Astrocyte (in vitro differentiated cells and primary cell): ENCODE measurements around the gene CCDC169. TPM values are rescaled to one million over a fixed set of nuclear protein-coding genes. Genes with fewer than 3 reads are reported as not detected.

Source experiments
- DNase-seq: peaks from one replicate; pipeline ENCODE4 v3.0.0-alpha.2; 2010; ENCODE audit warnings: low read depth
- FAIRE-seq: peaks from 2 replicates; lab custom pipeline; 2011; peaks lifted over from hg19 to GRCh38; lab: Jason Lieb, UNC
- H2AFZ ChIP-seq: 2 replicates; pipeline ENCODE4 v1.6.0; 2012; ENCODE audit warnings: low read depth, low read length, inconsistent platforms
- H3K27ac ChIP-seq: 2 replicates; pipeline ENCODE4 v1.5.1; 2011; ENCODE audit warnings: low read depth, low read length, inconsistent platforms
- H3K27me3 ChIP-seq: 2 replicates; pipeline ENCODE4 v1.6.0; 2011; ENCODE audit warnings: low read length, inconsistent platforms; ENCODE audit not compliant: insufficient read depth
- H3K36me3 ChIP-seq: 2 replicates; pipeline ENCODE4 v1.5.1; 2011; ENCODE audit warnings: low read length, inconsistent platforms; ENCODE audit not compliant: insufficient read depth
- H3K4me1 ChIP-seq: 2 replicates; pipeline ENCODE4 v1.5.1; 2011; ENCODE audit warnings: low read length, inconsistent platforms; ENCODE audit not compliant: insufficient read depth
- H3K4me2 ChIP-seq: 2 replicates; pipeline ENCODE4 v1.6.0; 2012; ENCODE audit warnings: low read length, inconsistent platforms
- H3K4me3 ChIP-seq: 2 replicates; pipeline ENCODE4 v1.5.1; 2011; ENCODE audit warnings: low read depth, mild to moderate bottlenecking, low read length, inconsistent platforms; ENCODE audit not compliant: insufficient read depth
- H3K79me2 ChIP-seq: 2 replicates; pipeline ENCODE4 v1.6.0; 2012; ENCODE audit warnings: mild to moderate bottlenecking, low read length, inconsistent platforms; ENCODE audit not compliant: insufficient read depth
- H3K9ac ChIP-seq: 2 replicates; pipeline ENCODE4 v1.6.0; 2012; ENCODE audit warnings: mild to moderate bottlenecking, low read length, inconsistent platforms
- H3K9me3 ChIP-seq: 2 replicates; pipeline ENCODE4 v1.5.1; 2012; ENCODE audit warnings: low read depth, mild to moderate bottlenecking, low read length, inconsistent platforms; ENCODE audit not compliant: insufficient read depth
- H4K20me1 ChIP-seq: 2 replicates; pipeline ENCODE4 v1.6.0; 2012; ENCODE audit warnings: low read length, inconsistent platforms; ENCODE audit not compliant: insufficient read depth
- H3K27ac Mint-ChIP-seq: one replicate; pipeline ENCODE4 v1.8.0; 2021; ENCODE audit warnings: mild to moderate bottlenecking, mixed read lengths; ENCODE audit not compliant: unreplicated experiment
- H3K27me3 Mint-ChIP-seq: one replicate; pipeline ENCODE4 v1.8.0; 2021; ENCODE audit warnings: low read depth, mixed read lengths; ENCODE audit not compliant: unreplicated experiment
- H3K36me3 Mint-ChIP-seq: one replicate; pipeline ENCODE4 v1.8.0; 2021; ENCODE audit warnings: low read depth, mixed read lengths; ENCODE audit not compliant: unreplicated experiment
- H3K4me1 Mint-ChIP-seq: one replicate; pipeline ENCODE4 v1.8.0; 2021; ENCODE audit warnings: low read depth, mixed read lengths; ENCODE audit not compliant: unreplicated experiment
- H3K4me3 Mint-ChIP-seq: one replicate; pipeline ENCODE4 v1.8.0; 2021; ENCODE audit warnings: mild to moderate bottlenecking, moderate library complexity, mixed read lengths; ENCODE audit not compliant: unreplicated experiment
- H3K9me3 Mint-ChIP-seq: one replicate; pipeline ENCODE4 v1.8.0; 2021; ENCODE audit warnings: mild to moderate bottlenecking, mixed read lengths; ENCODE audit not compliant: unreplicated experiment
- EZH2 ChIP-seq: IDR thresholded peaks from 2 replicates; pipeline ENCODE4 v1.6.1; 2012; ENCODE audit warnings: mild to moderate bottlenecking, low read length, inconsistent platforms; ENCODE audit not compliant: insufficient read depth
- total RNA-seq: library from RNA; stranded (reverse); gene quantifications from 2 replicates; pipeline ENCODE4 v1.2.1, GENCODE V29; 2021
- TF ChIP-seq, protein P1 (sequence below): IDR thresholded peaks from 2 replicates; pipeline ENCODE4 v1.5.1; 2011; ENCODE audit warnings: low read depth, mild to moderate bottlenecking, inconsistent platforms, low read length, moderate library complexity; ENCODE audit not compliant: insufficient read depth

Gene CCDC169
- total RNA-seq, 1 donor from 2014 or later: 0.98 TPM

DNA sequence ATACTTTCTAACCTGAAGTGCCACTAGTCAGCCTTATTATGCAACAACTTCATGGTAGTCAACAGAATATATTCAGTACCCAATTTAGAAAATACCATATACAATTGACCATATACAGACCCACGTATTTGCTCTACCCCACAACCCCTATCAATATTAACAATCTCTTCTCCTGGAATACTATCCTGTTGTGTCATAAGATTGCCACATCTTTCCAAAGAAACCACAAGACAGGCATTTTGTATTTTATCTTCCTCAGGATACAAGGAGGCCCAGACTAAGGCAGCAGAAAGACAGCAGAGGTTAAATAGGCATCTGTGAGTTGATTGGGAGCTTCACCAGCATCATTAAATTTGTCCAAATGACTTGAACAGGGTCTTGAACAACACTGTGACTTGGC is 44.1 kb upstream of the CCDC169 start:
- TF ChIP-seq EZH2: no peak
- TF ChIP-seq, protein P1, sequence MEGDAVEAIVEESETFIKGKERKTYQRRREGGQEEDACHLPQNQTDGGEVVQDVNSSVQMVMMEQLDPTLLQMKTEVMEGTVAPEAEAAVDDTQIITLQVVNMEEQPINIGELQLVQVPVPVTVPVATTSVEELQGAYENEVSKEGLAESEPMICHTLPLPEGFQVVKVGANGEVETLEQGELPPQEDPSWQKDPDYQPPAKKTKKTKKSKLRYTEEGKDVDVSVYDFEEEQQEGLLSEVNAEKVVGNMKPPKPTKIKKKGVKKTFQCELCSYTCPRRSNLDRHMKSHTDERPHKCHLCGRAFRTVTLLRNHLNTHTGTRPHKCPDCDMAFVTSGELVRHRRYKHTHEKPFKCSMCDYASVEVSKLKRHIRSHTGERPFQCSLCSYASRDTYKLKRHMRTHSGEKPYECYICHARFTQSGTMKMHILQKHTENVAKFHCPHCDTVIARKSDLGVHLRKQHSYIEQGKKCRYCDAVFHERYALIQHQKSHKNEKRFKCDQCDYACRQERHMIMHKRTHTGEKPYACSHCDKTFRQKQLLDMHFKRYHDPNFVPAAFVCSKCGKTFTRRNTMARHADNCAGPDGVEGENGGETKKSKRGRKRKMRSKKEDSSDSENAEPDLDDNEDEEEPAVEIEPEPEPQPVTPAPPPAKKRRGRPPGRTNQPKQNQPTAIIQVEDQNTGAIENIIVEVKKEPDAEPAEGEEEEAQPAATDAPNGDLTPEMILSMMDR: no peak
- Histone ChIP-seq H3K4me3 (no peak overlapping the region), H3K4me1 (peaks cover 10% of the 10 kb centered on the region), H3K27me3 (no peaks in the 10 kb centered on the region), H3K4me2 (no peak overlapping the region), H3K9ac (no peak overlapping the region), H3K9me3 (no peaks in the 10 kb centered on the region), H2AFZ (no peak overlapping the region), H4K20me1 (peaks cover 53% of the 10 kb centered on the region), H3K36me3 (no peaks in the 10 kb centered on the region), H3K79me2 (peaks cover 87% of the 10 kb centered on the region), H3K27ac (no peak overlapping the region)
- FAIRE-seq (no peak), DNase-seq (peak; percentile 58)
- H3K27ac Mint-ChIP-seq: no peak overlapping the region
- no peaks in the 10 kb centered on the region for H3K27me3 Mint-ChIP-seq
- no peaks in the 10 kb centered on the region for H3K36me3 Mint-ChIP-seq
- H3K9me3 Mint-ChIP-seq: no peaks in the 10 kb centered on the region
- peaks cover 40% of the 10 kb centered on the region for H3K4me1 Mint-ChIP-seq
- H3K4me3 Mint-ChIP-seq: no peak overlapping the region

DNA sequence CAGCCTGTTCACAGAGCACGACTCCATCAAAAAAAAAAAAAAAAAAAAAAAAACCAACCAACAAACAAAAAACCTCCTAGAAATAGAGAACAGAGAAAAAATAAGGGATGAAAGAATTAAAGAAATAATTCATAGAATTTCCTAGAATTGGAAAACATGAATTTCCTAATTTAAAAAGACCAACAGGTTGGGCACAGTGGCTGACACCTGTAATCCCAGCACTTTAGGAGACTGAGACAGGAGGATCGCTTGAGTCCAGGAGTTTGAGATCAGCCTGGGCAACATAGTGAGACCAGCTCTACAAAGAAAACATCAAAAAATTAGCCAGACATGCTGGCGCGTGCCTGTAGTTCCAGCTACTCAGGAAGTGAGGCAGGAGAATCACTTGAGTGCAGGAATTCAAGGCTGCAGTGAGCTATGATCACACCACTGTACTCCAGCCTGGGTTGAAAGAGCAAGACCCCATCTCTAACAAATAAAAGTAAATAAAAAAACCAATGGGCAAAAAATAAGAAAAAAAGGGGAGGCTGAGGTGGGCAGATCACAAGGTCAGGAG is 42.1 kb upstream of the CCDC169 start:
- Histone ChIP-seq H2AFZ (no peak overlapping the region), H3K79me2 (peaks cover 97% of the 10 kb centered on the region), H4K20me1 (peaks cover 67% of the 10 kb centered on the region), H3K9ac (no peak overlapping the region), H3K4me2 (no peak overlapping the region), H3K4me3 (no peak overlapping the region), H3K27me3 (no peaks in the 10 kb centered on the region), H3K27ac (no peak overlapping the region), H3K36me3 (peaks cover 5% of the 10 kb centered on the region), H3K4me1 (peaks cover 6% of the 10 kb centered on the region), H3K9me3 (no peaks in the 10 kb centered on the region)
- TF ChIP-seq, protein P1: no peak
- TF ChIP-seq EZH2: no peak
- no peaks in the 10 kb centered on the region for H3K27me3 Mint-ChIP-seq
- no peak overlapping the region for H3K27ac Mint-ChIP-seq
- H3K4me3 Mint-ChIP-seq: no peak overlapping the region
- no peaks in the 10 kb centered on the region for H3K36me3 Mint-ChIP-seq
- no peak for DNase-seq
- no peak for FAIRE-seq
- H3K9me3 Mint-ChIP-seq: no peaks in the 10 kb centered on the region
- peaks cover 36% of the 10 kb centered on the region for H3K4me1 Mint-ChIP-seq

DNA sequence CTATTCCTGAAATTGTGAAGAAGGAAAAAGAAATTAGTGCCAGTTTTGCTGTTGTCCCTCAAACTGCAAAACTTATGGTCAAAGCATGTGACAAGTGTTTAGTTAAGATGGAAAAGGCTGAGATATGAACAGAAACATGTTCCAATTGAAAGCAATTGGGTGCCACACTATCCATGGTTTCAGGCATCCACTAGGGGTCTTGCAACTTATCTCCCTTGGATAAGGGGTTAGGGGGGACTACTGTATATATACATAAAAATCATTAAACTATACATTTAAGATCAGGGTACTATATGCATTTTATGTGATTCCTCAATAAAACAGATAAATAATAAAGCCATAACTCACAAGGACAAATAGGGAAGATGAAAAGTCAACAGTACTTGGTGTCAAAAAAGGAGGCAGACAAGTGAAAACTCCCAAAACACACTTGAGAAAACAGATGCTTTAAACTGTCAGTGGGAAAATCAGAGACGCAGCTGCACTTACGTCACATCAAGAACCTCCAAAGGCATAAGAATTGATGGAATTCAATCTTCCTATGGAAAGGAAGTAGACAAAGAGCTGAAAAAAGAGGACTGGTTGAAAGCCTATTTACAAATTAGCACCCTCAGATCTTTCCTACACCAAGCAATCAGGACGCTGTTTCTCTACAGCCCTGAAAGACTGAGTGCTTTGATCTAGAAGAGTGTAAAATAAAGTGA is 40.5 kb upstream of the CCDC169 start:
- no peak for FAIRE-seq
- H3K36me3 ChIP-seq: peaks cover 5% of the 10 kb centered on the region
- Mint-ChIP-seq H3K36me3 (peaks cover 2% of the 10 kb centered on the region), H3K27ac (no peak overlapping the region), H3K27me3 (no peaks in the 10 kb centered on the region), H3K9me3 (no peaks in the 10 kb centered on the region), H3K4me3 (no peak overlapping the region), H3K4me1 (peaks cover 36% of the 10 kb centered on the region)
- H4K20me1 ChIP-seq: peaks cover 72% of the 10 kb centered on the region
- peaks cover 97% of the 10 kb centered on the region for H3K79me2 ChIP-seq
- DNase-seq: no peak
- H3K9me3 ChIP-seq: no peaks in the 10 kb centered on the region
- TF ChIP-seq EZH2: no peak
- TF ChIP-seq, protein P1: no peak
- H3K4me1 ChIP-seq: peaks cover 8% of the 10 kb centered on the region
- no peak overlapping the region for H3K27ac ChIP-seq
- no peak overlapping the region for H3K9ac ChIP-seq
- H2AFZ ChIP-seq: no peak overlapping the region
- H3K4me2 ChIP-seq: no peak overlapping the region
- H3K4me3 ChIP-seq: no peak overlapping the region
- H3K27me3 ChIP-seq: no peaks in the 10 kb centered on the region
